WTC11 (cell line): ENCODE measurements around the gene ENAH. TPM values are rescaled to one million over a fixed set of nuclear protein-coding genes. Genes with fewer than 3 reads are reported as not detected.

Experiments
- ATAC-seq: fragments of 200-7000 bp; cut with Tn5 transposase; 2 replicates; pipeline ENCODE4 v1.10.0; 2021; ENCODE audit warnings: mild to moderate bottlenecking, moderate library complexity
- Bru-seq: library from RNA; stranded (reverse); fragments of 400-500 nt; gene quantifications from one replicate; lab custom pipeline; 2021; lab: Mats Ljungman, UMichigan
- CTCF ChIA-PET: fragments of 300-600 bp; sonication (Branson Sonifier 250); formaldehyde crosslinking; loops from one replicate; lab custom pipeline; 2021; ENCODE audit warnings: antibody characterized with exemption; lab: Charles Lee
- POLR2A ChIA-PET: fragments of 350-600 bp; sonication (Branson Sonifier 250); formaldehyde crosslinking; loops from one replicate; lab custom pipeline; 2021; ENCODE audit warnings: antibody characterized with exemption; lab: Charles Lee
- DNase-seq: peaks from one replicate; pipeline ENCODE4 v3.0.0; 2021; ENCODE audit warnings: low spot score
- H3K27ac Mint-ChIP-seq: 2 replicates; pipeline ENCODE4 v1.8.0; 2021; ENCODE audit warnings: mixed read lengths
- H3K27me3 Mint-ChIP-seq: 2 replicates; pipeline ENCODE4 v1.8.0; 2021; ENCODE audit warnings: low read depth, mild to moderate bottlenecking, moderate library complexity, mixed read lengths
- H3K36me3 Mint-ChIP-seq: 2 replicates; pipeline ENCODE4 v1.8.0; 2021; ENCODE audit warnings: mixed read lengths
- H3K4me1 Mint-ChIP-seq: 2 replicates; pipeline ENCODE4 v1.8.0; 2022; ENCODE audit warnings: mixed read lengths
- H3K4me3 Mint-ChIP-seq: 2 replicates; pipeline ENCODE4 v1.8.0; 2021; ENCODE audit warnings: mild to moderate bottlenecking, moderate library complexity, mixed read lengths
- H3K9me3 Mint-ChIP-seq: 2 replicates; pipeline ENCODE4 v1.8.0; 2021; ENCODE audit warnings: mixed read lengths
- CDX4 ChIP-seq: fragments of 250-450 bp; sonication (Bioruptor Pico); IDR thresholded peaks from 2 replicates; pipeline ENCODE4 v1.9.0; 2021; ENCODE audit warnings: moderate library complexity, mild to moderate bottlenecking, inconsistent platforms, borderline replicate concordance
- CREM ChIP-seq: sonication (generic); formaldehyde crosslinking; IDR thresholded peaks from 2 replicates; pipeline ENCODE4 v1.8.1; 2022; ENCODE audit warnings: mild to moderate bottlenecking, missing genetic modification reagents, moderate library complexity
- CTCF ChIP-seq: fragments of 200-600 bp; IDR thresholded peaks from 2 replicates; pipeline ENCODE4 v1.8.0; 2022; ENCODE audit warnings: antibody characterized with exemption
- E2F5 ChIP-seq: sonication (generic); formaldehyde crosslinking; IDR thresholded peaks from 2 replicates; pipeline ENCODE4 v1.8.1; 2022; ENCODE audit warnings: mild to moderate bottlenecking, moderate library complexity, missing genetic modification reagents
- ERG ChIP-seq: fragments of 250-450 bp; sonication (Bioruptor Pico); IDR thresholded peaks from 2 replicates; pipeline ENCODE4 v1.8.0; 2021; ENCODE audit warnings: mild to moderate bottlenecking
- GRHL2 ChIP-seq: fragments of 250-450 bp; sonication (Bioruptor Pico); IDR thresholded peaks from 2 replicates; pipeline ENCODE4 v1.8.0; 2022; ENCODE audit warnings: mild to moderate bottlenecking, moderate library complexity; ENCODE audit not compliant: insufficient replicate concordance, severe bottlenecking
- NFE2L1 ChIP-seq: sonication (generic); formaldehyde crosslinking; IDR thresholded peaks from 2 replicates; pipeline ENCODE4 v1.8.1; 2023; ENCODE audit warnings: missing genetic modification reagents
- OVOL2 ChIP-seq: fragments of 250-450 bp; sonication (Bioruptor Pico); IDR thresholded peaks from 2 replicates; pipeline ENCODE4 v1.9.0; 2021; ENCODE audit warnings: mild to moderate bottlenecking, borderline replicate concordance
- PRRX2 ChIP-seq: fragments of 250-450 bp; sonication (Bioruptor Pico); IDR thresholded peaks from 2 replicates; pipeline ENCODE4 v1.8.0; 2021; ENCODE audit warnings: mild to moderate bottlenecking
- STAT6 ChIP-seq: sonication (generic); formaldehyde crosslinking; conservative IDR thresholded peaks from 2 replicates; pipeline ENCODE4 v1.8.1; 2023; ENCODE audit warnings: mild to moderate bottlenecking, low read depth, missing genetic modification reagents, moderate library complexity
- ZBTB43 ChIP-seq: sonication (generic); formaldehyde crosslinking; IDR thresholded peaks from 2 replicates; pipeline ENCODE4 v1.8.1; 2023; ENCODE audit warnings: mild to moderate bottlenecking, missing genetic modification reagents
- ZNF121 ChIP-seq: sonication (generic); formaldehyde crosslinking; IDR thresholded peaks from 2 replicates; pipeline ENCODE4 v1.8.0; 2023; ENCODE audit warnings: missing genetic modification reagents
- ZNF219 ChIP-seq: sonication (generic); formaldehyde crosslinking; IDR thresholded peaks from 2 replicates; pipeline ENCODE4 v1.8.0; 2023; ENCODE audit warnings: missing genetic modification reagents, mild to moderate bottlenecking, borderline replicate concordance
- ZNF263 ChIP-seq: sonication (generic); formaldehyde crosslinking; IDR thresholded peaks from 2 replicates; pipeline ENCODE4 v1.8.1; 2022; ENCODE audit warnings: low read depth, mild to moderate bottlenecking, moderate library complexity, missing genetic modification reagents
- ZNF281 ChIP-seq: sonication (generic); formaldehyde crosslinking; IDR thresholded peaks from 2 replicates; pipeline ENCODE4 v1.8.0; 2023; ENCODE audit warnings: mild to moderate bottlenecking, missing genetic modification reagents
- ZNF512 ChIP-seq: sonication (generic); formaldehyde crosslinking; IDR thresholded peaks from 2 replicates; pipeline ENCODE4 v1.8.1; 2022; ENCODE audit warnings: missing genetic modification reagents, borderline replicate concordance
- long read RNA-seq, 3 experiments: library from RNA in 1 of 3; library from capped mRNA in 1 of 3; library from polyadenylated mRNA in 1 of 3; unstranded in 2 of 3; stranded (forward) in 1 of 3; transcript quantifications; one replicate each; pipeline ENCODE4 v2.0.0, GENCODE V29; 2021
- total RNA-seq: library from RNA; stranded (reverse); gene quantifications from 3 replicates; pipeline ENCODE4 v1.2.3, GENCODE V29; 2021

Gene ENAH
- total RNA-seq (223 to 229 TPM (median 227 TPM) in 3 replicates), Bru-seq, nascent RNA (percentile 94 among the genes with signal in this experiment)
- long read RNA-seq, experiment 1, full-length matches to known transcripts: 185 of 503 reads
- long read RNA-seq, experiment 1, partial matches to known transcripts: 75 of 503 reads
- long read RNA-seq, experiment 1, other reads (novel, unspliced or antisense): 243 of 503 reads
- long read RNA-seq, experiment 2, full-length matches to known transcripts: 14 of 211 reads
- long read RNA-seq, experiment 2, partial matches to known transcripts: 55 of 211 reads
- long read RNA-seq, experiment 2, other reads (novel, unspliced or antisense): 142 of 211 reads
- long read RNA-seq, experiment 3, partial matches to known transcripts: 0 of 25 reads
- long read RNA-seq, experiment 3, other reads (novel, unspliced or antisense): 25 of 25 reads

- Mint-ChIP-seq H3K4me1 (peaks cover 49% of the 10 kb centered on the region), H3K27me3 (no peaks in the 10 kb centered on the region), H3K4me3 (peak within 1 kb of the TSS; percentile 93), H3K36me3 (peaks cover 5% of the 10 kb centered on the region; the same call in 1 of the 2 replicates), H3K27ac (peak within 1 kb of the TSS; percentile 98), H3K9me3 (no peaks in the 10 kb centered on the region)
- ChIA-PET CTCF (interaction anchor here (0.6 to 2.4 kb wide), 8 partner anchors 94 to 548 kb away, joined by 3 to 10 read pairs (median 4); partner anchors contain the start of genes H3-3A and SRP9), POLR2A (interaction anchor here (0.5 to 1.9 kb wide), 12 partner anchors 9 to 752 kb away, joined by 3 to 9 read pairs (median 3); partner anchors contain the start of genes H3-3A and SRP9)
- ATAC-seq (peak; percentile 81), DNase-seq (peak; percentile 77)
- TF ChIP-seq STAT6 (CRISPR knock-in tag) (0 out of 2 replicates have a peak, but pooled peaks have one; percentile 32), PRRX2 (CRISPR knock-in tag) (no peak), CREM (CRISPR knock-in tag) (peak; percentile 54; the same call in 1 of the 2 replicates), GRHL2 (no peak), ZBTB43 (CRISPR knock-in tag) (no peak), E2F5 (CRISPR knock-in tag) (no peak), ZNF219 (CRISPR knock-in tag) (no peak), OVOL2 (CRISPR knock-in tag) (no peak), NFE2L1 (CRISPR knock-in tag) (no peak), CDX4 (no peak), ZNF281 (CRISPR knock-in tag) (no peak), ZNF121 (CRISPR knock-in tag) (no peak), CTCF (no peak), ZNF512 (CRISPR knock-in tag) (no peak), ERG (CRISPR knock-in tag) (no peak), ZNF263 (CRISPR knock-in tag) (no peak)
Observed at GRCh38 chr1:225652729-225653462, at the start of gene ENAH. TSS of gene ENAH (minus strand) at chr1:225653123. CDS start at chr1:225652690, 433 bp downstream.
